Measurements from ENCODE around the gene HOXB9. TPM values are rescaled to one million over a fixed set of nuclear protein-coding genes. Genes with fewer than 3 reads are reported as not detected.

HOXB9 gene
- polyA plus RNA-seq, 1 experiment, result not detected

GRCh38 chr17:48574505-48575065 is 51.6 kb downstream of the HOXB9 start:
- Histone ChIP-seq H3K27me3 (ENCODE audit: control insufficient read depth, insufficient read depth, low read length) (peaks cover 78% of the 10 kb centered on the region), H3K4me3 (ENCODE audit: low read depth, low read length) (no peak overlapping the region), H3K36me3 (ENCODE audit: control insufficient read depth, insufficient read depth, low read length) (no peaks in the 10 kb centered on the region)
- POLR2A ChIA-PET, result interaction anchor here (0.6 kb wide), 1 partner anchor 41 kb away, joined by 7 read pairs; no protein-coding TSS in a partner anchor
- CTCF ChIA-PET, result interaction anchor here (1.0 kb wide), 1 partner anchor 239 kb away, joined by 3 read pairs; no protein-coding TSS in a partner anchor
- no peak for DNase-seq (ENCODE audit: low read depth)
- TF ChIP-seq CTCF (IDR thresholded peaks at IDR 0.05; ENCODE audit: insufficient read depth, low read depth, low read length), result no peak

- H3K27me3 ChIP-seq (ENCODE audit: control insufficient read depth, insufficient read depth, low read length), result peaks cover 78% of the 10 kb centered on the region
- TF ChIP-seq CTCF (IDR thresholded peaks at IDR 0.05; ENCODE audit: insufficient read depth, low read depth, low read length), result no peak
- DNase-seq (ENCODE audit: low read depth), result no peak
- ChIA-PET POLR2A (no interaction called here), CTCF (no interaction called here)
- H3K4me3 ChIP-seq (ENCODE audit: low read depth, low read length), result no peak overlapping the region
- no peaks in the 10 kb centered on the region for H3K36me3 ChIP-seq (ENCODE audit: control insufficient read depth, insufficient read depth, low read length)
These were observed 54.2 kb downstream of the HOXB9 start for GRCh38 chr17:48571826-48572417.

Small RNA genes lying within 50 kb of the gene (small RNA-seq; reads per million reads assigned to genes)
- 1.3 reads per million for gene MIR196A1 (ENCODE audit: insufficient read length, low read depth, low replicate concordance)

Other genes starting within 250 kb of the HOXB9 start
- gene SKAP1, start 196.1 kb downstream of the HOXB9 start, polyA plus RNA-seq (2011; rRNA removed), result not detected in 2 replicates
- gene HOXB1, start 95.3 kb downstream of the HOXB9 start, polyA plus RNA-seq (2011; rRNA removed), result not detected in 2 replicates
- gene HOXB2, start 81.2 kb downstream of the HOXB9 start, polyA plus RNA-seq (2011; rRNA removed), result 1.5 and 1.7 TPM in 2 replicates
- not detected in 2 replicates for gene HOXB4, start 48.0 kb downstream of the HOXB9 start, polyA plus RNA-seq (2011; rRNA removed)
- not detected in 2 replicates for gene HOXB3, start 36.1 kb downstream of the HOXB9 start, polyA plus RNA-seq (2011; rRNA removed)
- not detected in 2 replicates for gene HOXB5, start 32.6 kb downstream of the HOXB9 start, polyA plus RNA-seq (2011; rRNA removed)
- gene HOXB6, start 21.4 kb downstream of the HOXB9 start, polyA plus RNA-seq (2011; rRNA removed), result not detected in 2 replicates
- gene HOXB7, start 15.3 kb downstream of the HOXB9 start, polyA plus RNA-seq (2011; rRNA removed), result not detected in 2 replicates
- not detected in 2 replicates for gene HOXB8, start 11.1 kb downstream of the HOXB9 start, polyA plus RNA-seq (2011; rRNA removed)
- gene PRAC1, start 96.2 kb upstream of the HOXB9 start, polyA plus RNA-seq (2011; rRNA removed), result not detected in 2 replicates
- gene PRAC2, start 96.8 kb upstream of the HOXB9 start, polyA plus RNA-seq (2011; rRNA removed), result 0.63 and 0.98 TPM in 2 replicates
- 0.70 and 0.81 TPM in 2 replicates for gene HOXB13, start 102.4 kb upstream of the HOXB9 start, polyA plus RNA-seq (2011; rRNA removed)
- 0.02 TPM in 1 of 2 replicates, not detected in the other for gene TTLL6, start 190.9 kb upstream of the HOXB9 start, polyA plus RNA-seq (2011; rRNA removed)
- 108 and 137 TPM in 2 replicates for gene CALCOCO2, start 204.7 kb upstream of the HOXB9 start, polyA plus RNA-seq (2011; rRNA removed)

Measured in BJ (cell line).